Immature natural killer cell (primary cell): Measurements from ENCODE around the gene CEP41. TPM values are rescaled to one million over a fixed set of nuclear protein-coding genes. Genes with fewer than 3 reads are reported as not detected.

Experiments used
- DNase-seq, 3 donors: peaks; one replicate each; pipeline ENCODE4 v3.0.0; 2022; ENCODE audit warnings: mixed read lengths in 1 of 3
- H3K27ac Mint-ChIP-seq, 6 donors: one replicate each; pipeline ENCODE4 v1.8.0; 2020; ENCODE audit warnings: mixed read lengths in 6 of 6, mild to moderate bottlenecking in 5 of 6, inconsistent platforms in 4 of 6, moderate library complexity in 3 of 6
- H3K27me3 Mint-ChIP-seq, 3 donors: one replicate each; pipeline ENCODE4 v1.8.0; 2020 to 2021; ENCODE audit warnings: low read depth in 3 of 3, mild to moderate bottlenecking in 3 of 3, mixed read lengths in 3 of 3, moderate library complexity in 3 of 3, inconsistent platforms in 1 of 3
- H3K36me3 Mint-ChIP-seq, 3 donors: one replicate each; pipeline ENCODE4 v1.8.0; 2020; ENCODE audit warnings: mixed read lengths in 3 of 3, inconsistent platforms in 2 of 3, mild to moderate bottlenecking in 2 of 3
- H3K4me1 Mint-ChIP-seq, 2 donors: one replicate each; pipeline ENCODE4 v1.8.0; 2020; ENCODE audit warnings: inconsistent platforms in 2 of 2, mild to moderate bottlenecking in 2 of 2, mixed read lengths in 2 of 2, moderate library complexity in 1 of 2
- H3K4me3 Mint-ChIP-seq, 5 donors: one replicate each; pipeline ENCODE4 v1.8.0; 2020; ENCODE audit warnings: mild to moderate bottlenecking in 5 of 5, mixed read lengths in 5 of 5, inconsistent platforms in 3 of 5, moderate library complexity in 3 of 5
- H3K9me3 Mint-ChIP-seq, 6 donors: one replicate each; pipeline ENCODE4 v1.8.0; 2020; ENCODE audit warnings: mild to moderate bottlenecking in 6 of 6, mixed read lengths in 6 of 6, inconsistent platforms in 4 of 6, moderate library complexity in 3 of 6
- polyA plus RNA-seq, 3 donors: library from polyadenylated mRNA; unstranded; fragments of 300-500 nt; fragmentation: Illumina TruSeq; gene quantifications; one replicate each; pipeline ENCODE4 v1.2.3, GENCODE V29; 2021

CEP41 gene
- polyA plus RNA-seq, 3 donors from 2014 or later = 17.9 to 22.4 (median 20.8) TPM

GRCh38 chr7:130365511-130366441, 75.0 kb downstream of the CEP41 start:
- Mint-ChIP-seq H3K9me3 (no peaks in the 10 kb centered on the region), H3K4me1 (peaks cover 0 to 4% of the 10 kb centered on the region in 2 donors), H3K4me3 (no peak overlapping the region), H3K27ac (no peak overlapping the region), H3K36me3 (no peaks in the 10 kb centered on the region), H3K27me3 (peaks cover 0 to 2% (median 1%) of the 10 kb centered on the region in 3 donors)
- DNase-seq = no peak

- Mint-ChIP-seq H3K27ac (no peak overlapping the region), H3K4me1 (peaks cover 0 to 4% of the 10 kb centered on the region in 2 donors), H3K4me3 (no peak overlapping the region), H3K36me3 (peaks cover 0 to 4% (median 4%) of the 10 kb centered on the region in 3 donors), H3K9me3 (no peaks in the 10 kb centered on the region), H3K27me3 (peaks cover 0 to 2% (median 1%) of the 10 kb centered on the region in 3 donors)
- DNase-seq = no peak
Observed at GRCh38 chr7:130365088-130365487, 75.7 kb downstream of the CEP41 start.

GRCh38 chr7:130364451-130364850, 76.4 kb downstream of the CEP41 start:
- H3K27ac Mint-ChIP-seq = no peak overlapping the region
- peaks cover 0 to 4% (median 4%) of the 10 kb centered on the region in 3 donors for H3K36me3 Mint-ChIP-seq
- no peak for DNase-seq
- H3K4me1 Mint-ChIP-seq = peaks cover 0 to 3% of the 10 kb centered on the region in 2 donors
- H3K4me3 Mint-ChIP-seq = no peak overlapping the region
- H3K27me3 Mint-ChIP-seq = peaks cover 0 to 4% (median 1%) of the 10 kb centered on the region in 3 donors
- no peaks in the 10 kb centered on the region for H3K9me3 Mint-ChIP-seq

- Mint-ChIP-seq H3K4me3 (no peak overlapping the region), H3K27ac (no peak overlapping the region), H3K9me3 (no peaks in the 10 kb centered on the region), H3K27me3 (peaks cover 0 to 4% (median 1%) of the 10 kb centered on the region in 3 donors), H3K36me3 (peaks cover 0 to 4% (median 4%) of the 10 kb centered on the region in 3 donors), H3K4me1 (no peaks in the 10 kb centered on the region)
- DNase-seq = no peak
Observed at GRCh38 chr7:130363026-130363847, 77.6 kb downstream of the CEP41 start.

- Mint-ChIP-seq H3K4me1 (no peaks in the 10 kb centered on the region), H3K27me3 (peaks cover 0 to 4% (median 1%) of the 10 kb centered on the region in 3 donors), H3K9me3 (no peaks in the 10 kb centered on the region), H3K4me3 (no peak overlapping the region), H3K27ac (no peak overlapping the region), H3K36me3 (peaks cover 0 to 4% (median 4%) of the 10 kb centered on the region in 3 donors)
- no peak for DNase-seq
Observed at GRCh38 chr7:130362251-130362816, 78.5 kb downstream of the CEP41 start.

GRCh38 chr7:130361681-130362080, 79.1 kb downstream of the CEP41 start:
- Mint-ChIP-seq H3K4me3 (no peak overlapping the region), H3K36me3 (peaks cover 0 to 4% (median 4%) of the 10 kb centered on the region in 3 donors), H3K27me3 (peaks cover 0 to 4% (median 1%) of the 10 kb centered on the region in 3 donors), H3K27ac (no peak overlapping the region), H3K4me1 (no peaks in the 10 kb centered on the region), H3K9me3 (no peaks in the 10 kb centered on the region)
- DNase-seq = no peak

- no peak overlapping the region for H3K4me3 Mint-ChIP-seq
- peaks cover 0 to 2% (median 1%) of the 10 kb centered on the region in 3 donors for H3K27me3 Mint-ChIP-seq
- no peak overlapping the region for H3K27ac Mint-ChIP-seq
Observed at GRCh38 chr7:130360518-130360917, 80.3 kb downstream of the CEP41 start.

GRCh38 chr7:130359276-130359857, 81.4 kb downstream of the CEP41 start:
- no peak overlapping the region for H3K4me3 Mint-ChIP-seq
- H3K27ac Mint-ChIP-seq = no peak overlapping the region
- H3K27me3 Mint-ChIP-seq = peaks cover 1 to 2% (median 1%) of the 10 kb centered on the region in 3 donors
- peaks cover 0 to 4% (median 4%) of the 10 kb centered on the region in 3 donors for H3K36me3 Mint-ChIP-seq
- no peaks in the 10 kb centered on the region for H3K4me1 Mint-ChIP-seq
- no peaks in the 10 kb centered on the region for H3K9me3 Mint-ChIP-seq
- DNase-seq = no peak

More at GRCh38 chr7:130360518-130360917, 80.3 kb downstream of the CEP41 start:
- Mint-ChIP-seq H3K36me3 (peaks cover 0 to 4% (median 4%) of the 10 kb centered on the region in 3 donors), H3K4me1 (no peaks in the 10 kb centered on the region), H3K9me3 (no peaks in the 10 kb centered on the region)
- no peak for DNase-seq

GRCh38 chr7:130358471-130358870, 82.3 kb downstream of the CEP41 start:
- Mint-ChIP-seq H3K4me3 (no peak overlapping the region), H3K27me3 (peaks cover 1 to 3% (median 2%) of the 10 kb centered on the region in 3 donors), H3K4me1 (no peaks in the 10 kb centered on the region), H3K9me3 (no peaks in the 10 kb centered on the region), H3K27ac (no peak overlapping the region), H3K36me3 (peaks cover 0 to 4% (median 4%) of the 10 kb centered on the region in 3 donors)
- no peak for DNase-seq

GRCh38 chr7:130356876-130357611, 83.8 kb downstream of the CEP41 start:
- no peaks in the 10 kb centered on the region for H3K4me1 Mint-ChIP-seq
- no peak overlapping the region for H3K4me3 Mint-ChIP-seq
- H3K36me3 Mint-ChIP-seq = peaks cover 0 to 4% (median 4%) of the 10 kb centered on the region in 3 donors
- DNase-seq = no peak
- peaks cover 1 to 3% (median 2%) of the 10 kb centered on the region in 3 donors for H3K27me3 Mint-ChIP-seq
- no peak overlapping the region for H3K27ac Mint-ChIP-seq
- H3K9me3 Mint-ChIP-seq = no peaks in the 10 kb centered on the region

- H3K36me3 Mint-ChIP-seq = peaks cover 0 to 4% (median 4%) of the 10 kb centered on the region in 3 donors
- no peaks in the 10 kb centered on the region for H3K9me3 Mint-ChIP-seq
- DNase-seq = no peak
- no peaks in the 10 kb centered on the region for H3K4me1 Mint-ChIP-seq
- H3K27me3 Mint-ChIP-seq = peaks cover 0 to 5% (median 3%) of the 10 kb centered on the region in 3 donors
- no peak overlapping the region for H3K4me3 Mint-ChIP-seq
- H3K27ac Mint-ChIP-seq = no peak overlapping the region
Observed at GRCh38 chr7:130356121-130356875, 84.5 kb downstream of the CEP41 start.

GRCh38 chr7:130353196-130353595, 87.6 kb downstream of the CEP41 start:
- Mint-ChIP-seq H3K27ac (no peak overlapping the region), H3K4me3 (no peak overlapping the region), H3K9me3 (no peaks in the 10 kb centered on the region), H3K27me3 (peaks cover 0 to 5% (median 3%) of the 10 kb centered on the region in 3 donors), H3K36me3 (no peaks in the 10 kb centered on the region), H3K4me1 (no peaks in the 10 kb centered on the region)
- DNase-seq = no peak
